GM19023 (cell line): ENCODE measurements around the gene IGSF9B.

ENCODE experiments used
- ATAC-seq: cut with Tn5 transposase; IDR thresholded peaks from one replicate; pipeline ENCODE4 v1.9.1; 2021; ENCODE audit warnings: mild to moderate bottlenecking, moderate library complexity; ENCODE audit not compliant: unreplicated experiment

Gene IGSF9B

DNA sequence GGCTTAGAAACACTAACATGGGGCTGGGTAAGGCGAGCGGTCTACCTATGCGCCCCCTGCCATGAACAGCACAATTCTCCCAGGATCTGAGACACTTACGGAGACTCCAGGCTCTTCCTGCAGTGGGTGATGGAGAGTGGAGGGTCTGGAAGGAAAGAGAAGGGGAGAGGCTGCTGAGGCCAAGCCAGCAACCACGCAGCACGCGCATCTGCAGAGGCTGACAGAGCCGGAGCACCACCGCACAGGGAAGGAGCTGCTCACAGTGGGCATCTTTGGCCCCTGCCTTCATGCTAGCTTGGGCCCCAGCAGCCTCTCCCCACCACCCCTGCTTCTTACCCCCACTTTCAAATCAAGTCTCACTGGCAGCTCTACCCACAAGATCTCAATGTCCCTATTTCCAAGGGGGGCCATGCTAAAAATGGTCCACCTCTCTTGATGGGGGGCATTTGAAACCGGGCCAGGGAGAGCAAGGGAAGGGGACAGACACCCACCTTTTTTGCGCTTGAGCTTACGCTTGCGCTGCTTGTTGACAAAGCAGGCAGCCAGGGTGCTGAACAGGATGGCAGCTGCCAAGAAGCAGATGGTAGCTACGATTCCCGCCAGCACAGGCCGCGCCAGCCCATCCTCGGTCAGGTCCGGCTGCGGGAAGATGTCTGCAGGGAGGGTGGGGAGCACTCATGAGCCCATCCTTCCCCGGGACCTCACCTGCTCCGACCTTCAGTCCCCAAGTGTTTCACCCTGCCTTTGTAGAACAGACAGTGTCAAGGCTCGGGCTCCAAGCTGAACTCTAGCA lies 34.5 kb downstream of the IGSF9B start:
- no peak for ATAC-seq

DNA sequence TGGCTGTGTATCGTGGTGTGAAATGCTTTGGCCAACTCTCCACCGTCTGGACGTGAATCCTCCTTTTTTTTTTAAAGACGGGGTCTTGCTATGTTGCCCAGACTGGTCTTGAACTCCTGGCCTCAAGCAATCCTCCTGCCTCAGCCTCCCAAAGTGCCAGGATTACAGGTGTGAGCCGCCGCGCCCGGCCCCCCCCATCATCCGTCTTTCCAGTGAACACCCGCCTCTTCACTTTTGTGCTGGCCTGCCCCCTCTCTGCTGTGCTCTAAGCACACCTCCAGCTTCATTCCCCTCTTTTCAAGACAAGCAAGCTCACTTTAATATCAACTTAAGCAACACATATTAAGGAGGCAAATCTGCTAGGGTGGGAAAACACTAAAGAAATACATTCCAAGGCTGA lies 35.3 kb downstream of the IGSF9B start:
- ATAC-seq, result no peak

DNA sequence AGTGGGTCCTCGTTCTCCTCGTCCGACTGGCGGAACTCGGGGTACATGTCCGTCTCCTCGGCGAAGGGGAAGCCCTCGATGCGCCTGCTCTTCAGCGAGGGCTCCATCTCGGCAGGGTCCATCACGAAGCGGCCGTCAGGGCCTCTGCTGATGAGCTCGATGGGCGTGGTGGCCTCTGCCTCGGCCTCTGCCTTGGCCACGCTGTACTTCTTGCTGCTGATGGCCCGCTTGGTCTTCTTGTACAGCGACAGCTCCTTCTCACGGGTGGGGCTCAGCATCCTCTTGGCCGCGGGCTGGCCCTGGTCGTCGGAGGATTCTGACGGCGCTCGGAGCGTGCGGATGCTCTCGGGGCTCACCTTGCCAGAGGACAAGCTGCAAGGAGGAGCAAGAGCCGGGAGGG lies 35.7 kb downstream of the IGSF9B start:
- no peak for ATAC-seq

DNA sequence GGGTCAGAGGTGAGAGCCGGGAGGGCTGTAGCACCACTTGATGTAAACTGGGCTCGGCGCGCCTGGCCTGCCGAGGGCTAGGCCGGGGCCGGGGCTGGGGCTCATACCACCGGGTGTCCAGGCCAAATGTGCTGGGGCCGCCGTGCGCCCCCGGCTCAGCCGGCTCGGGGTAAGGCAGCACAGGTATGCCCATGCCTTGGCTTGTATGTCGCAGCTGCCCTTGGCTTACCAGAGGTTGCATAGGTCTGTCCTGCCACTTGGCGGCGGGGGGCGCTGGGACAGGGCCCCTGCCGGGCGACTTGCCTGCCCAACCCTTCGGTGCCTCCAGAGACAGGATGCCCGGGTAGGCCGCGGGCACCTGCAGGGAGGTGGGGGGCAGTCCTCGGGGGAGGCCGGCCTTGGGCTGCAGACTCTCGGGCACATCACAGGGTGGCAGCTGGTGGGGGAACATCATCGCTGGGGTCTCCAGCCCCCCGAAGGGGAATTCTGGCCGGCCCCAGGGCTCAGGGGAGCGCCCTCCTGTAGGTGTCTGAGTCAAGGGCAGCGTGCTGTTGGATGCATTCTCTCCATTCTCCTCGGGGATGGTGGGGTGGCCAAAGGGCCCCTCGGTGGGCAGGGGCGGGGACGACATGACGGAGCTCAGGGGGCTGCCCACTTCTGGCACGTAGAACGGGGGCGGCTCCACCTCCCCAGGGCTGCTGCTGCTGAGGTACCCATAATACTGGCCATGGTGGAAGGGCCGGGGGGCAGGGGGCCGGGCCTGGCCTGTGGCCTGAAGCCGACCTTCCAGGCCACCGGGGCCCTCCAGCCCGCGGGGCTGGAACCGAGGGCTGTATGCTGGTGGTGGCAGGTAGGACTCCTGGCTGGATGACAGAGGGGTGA lies 36.4 kb downstream of the IGSF9B start:
- no peak for ATAC-seq

DNA sequence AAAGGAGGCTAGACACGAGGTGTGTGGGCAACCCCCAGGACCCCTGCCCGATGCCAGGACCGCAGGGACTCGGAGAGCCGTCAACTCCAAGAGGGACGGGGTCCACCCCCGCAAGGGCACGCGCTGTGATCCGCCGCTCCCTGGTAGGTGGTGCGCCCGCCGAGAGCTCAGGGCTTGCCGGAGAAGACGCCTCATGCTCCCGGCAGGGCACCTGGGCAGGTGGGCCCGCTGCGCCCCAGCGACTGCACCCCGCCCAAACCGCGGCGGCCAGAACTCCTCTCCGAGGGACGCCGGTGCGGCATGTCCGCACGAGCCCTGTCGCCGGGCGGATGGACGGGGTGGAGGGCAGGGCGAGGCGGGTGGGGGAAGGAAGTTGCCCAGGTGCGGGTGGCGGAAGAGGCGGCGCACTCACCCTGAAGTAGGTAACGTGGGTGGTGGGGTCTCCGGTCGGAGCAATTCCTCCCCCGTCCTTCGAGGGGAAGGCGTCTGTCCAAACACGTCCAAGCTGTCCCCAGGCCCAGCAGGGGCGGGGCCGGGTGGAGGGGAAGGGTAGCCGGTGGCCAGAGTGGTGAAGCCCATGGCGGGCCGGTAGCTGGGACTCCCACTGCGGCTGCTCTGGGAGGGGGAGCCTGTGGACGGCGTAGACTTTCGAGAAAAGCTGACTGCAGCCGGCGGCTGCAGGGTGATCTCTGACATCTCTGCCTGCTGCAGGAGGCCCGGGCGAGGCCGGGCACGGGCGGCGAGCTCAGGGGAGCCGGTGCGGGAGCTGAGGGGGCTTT lies 37.2 kb downstream of the IGSF9B start:
- ATAC-seq, result no peak

DNA sequence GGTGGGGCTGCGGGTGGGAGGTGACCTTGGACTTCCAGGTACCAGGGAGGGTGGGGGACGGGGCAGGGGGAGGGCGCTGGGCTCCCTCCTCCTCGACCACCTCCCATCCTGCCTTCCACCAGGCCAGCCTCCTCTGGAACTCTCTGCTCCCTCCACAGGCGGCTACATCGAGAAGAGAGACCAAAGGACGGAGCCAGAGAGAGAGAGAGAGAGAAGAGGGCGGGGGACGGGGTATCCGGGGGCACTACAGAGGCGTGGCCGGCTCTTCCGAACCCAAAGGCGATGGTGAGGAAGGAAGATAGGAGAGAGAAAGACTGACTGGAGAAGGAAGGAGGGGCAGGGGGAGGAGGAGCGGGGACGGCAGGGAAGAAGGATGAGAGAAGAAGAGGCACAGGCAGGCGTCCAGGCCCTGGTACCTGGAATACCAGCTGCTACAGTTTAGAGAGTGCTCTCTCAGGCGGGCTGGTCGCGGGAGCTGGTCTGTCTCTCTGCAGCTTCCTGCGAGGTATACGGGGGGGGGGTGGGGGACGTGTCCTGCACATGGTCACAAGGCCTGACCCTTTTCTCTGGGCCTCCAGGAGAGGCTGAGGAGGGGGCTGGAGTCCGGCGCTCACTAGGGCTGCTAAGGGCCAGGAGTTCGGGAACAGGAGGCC lies 38.0 kb downstream of the IGSF9B start:
- ATAC-seq, result no peak

DNA sequence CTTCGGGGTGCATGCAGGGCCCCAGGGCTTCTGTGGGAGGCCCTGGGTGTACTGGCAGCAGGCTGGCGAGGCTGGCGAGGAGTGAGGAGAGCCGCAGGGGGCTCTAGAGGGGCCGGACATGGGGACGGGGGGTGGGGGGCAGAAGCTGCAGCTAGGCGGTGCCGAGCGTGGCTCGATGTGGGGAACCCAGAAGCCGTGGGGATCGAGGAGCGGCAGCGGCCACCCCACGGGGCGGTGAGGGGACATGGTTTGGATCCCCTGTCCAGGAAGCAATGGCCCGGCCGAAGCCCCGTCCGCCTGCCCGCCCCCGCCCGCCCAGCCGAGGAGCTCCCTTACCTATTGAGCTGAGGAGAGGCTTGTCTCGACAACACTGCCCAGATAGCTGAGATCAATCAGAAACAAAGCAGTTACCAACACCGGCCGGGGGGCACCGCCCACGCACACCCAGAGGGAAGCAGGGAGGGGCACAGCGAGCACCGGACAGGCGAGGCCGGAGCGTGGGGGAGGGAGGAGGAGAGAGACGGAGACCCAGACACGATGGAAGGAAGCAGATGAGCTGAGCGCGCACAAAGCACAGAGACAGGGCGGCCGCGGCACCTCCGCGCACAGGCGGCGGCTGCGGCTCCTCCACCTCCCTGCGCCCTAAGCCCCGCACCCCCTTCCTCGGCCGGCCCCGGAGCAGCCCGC lies 38.7 kb downstream of the IGSF9B start:
- ATAC-seq, result no peak

DNA sequence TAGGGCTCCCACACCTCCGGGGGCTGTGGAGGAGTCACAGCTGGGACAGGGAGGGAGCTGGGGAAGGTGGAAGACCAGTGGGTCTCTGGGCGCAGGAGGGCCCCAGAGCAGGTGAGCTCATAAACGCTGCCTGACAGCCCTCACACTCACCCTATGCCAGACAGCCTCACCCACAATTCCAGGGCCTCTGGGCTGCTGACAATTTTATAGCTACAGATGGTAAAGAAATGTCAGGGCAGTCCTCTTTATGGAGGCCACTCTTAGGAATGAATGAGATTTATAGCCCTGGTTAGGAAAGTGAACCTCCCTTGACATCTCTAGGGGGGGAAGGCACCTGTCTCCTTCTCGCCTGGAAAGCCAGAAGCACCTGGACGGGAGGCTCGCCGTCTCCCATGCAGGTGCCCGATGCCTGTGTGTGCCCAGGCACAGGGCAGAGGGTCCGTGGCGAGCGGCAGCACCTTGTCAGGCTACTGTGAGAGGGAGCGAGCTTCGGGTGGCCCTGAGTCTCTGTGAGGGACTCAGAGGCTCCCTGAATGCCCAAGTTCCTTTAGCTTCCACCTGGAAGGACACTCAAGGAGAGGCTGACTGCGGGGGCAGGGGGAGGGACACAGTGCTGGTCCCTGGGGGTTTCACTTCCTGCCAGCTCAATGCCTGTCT lies 39.9 kb downstream of the IGSF9B start:
- no peak for ATAC-seq

DNA sequence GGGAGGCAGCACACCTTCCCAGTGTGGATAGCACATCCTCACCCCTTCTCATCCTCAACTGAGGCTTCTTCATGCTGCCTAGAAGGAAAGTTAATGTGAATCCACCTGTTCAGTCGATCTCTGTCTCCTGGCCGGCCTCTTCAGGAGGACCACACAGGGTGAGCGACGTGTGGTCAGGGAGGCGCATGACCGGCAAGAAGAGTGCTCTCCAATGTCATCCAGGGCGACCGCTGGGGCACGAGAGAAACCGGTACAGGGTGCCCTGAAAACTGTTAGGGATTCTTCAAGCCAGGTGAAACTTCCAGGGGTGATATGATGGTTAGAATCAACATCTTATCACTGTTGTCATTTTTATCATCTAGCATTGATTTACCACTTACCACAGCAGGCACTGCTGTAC lies 43.0 kb downstream of the IGSF9B start:
- ATAC-seq, result no peak

DNA sequence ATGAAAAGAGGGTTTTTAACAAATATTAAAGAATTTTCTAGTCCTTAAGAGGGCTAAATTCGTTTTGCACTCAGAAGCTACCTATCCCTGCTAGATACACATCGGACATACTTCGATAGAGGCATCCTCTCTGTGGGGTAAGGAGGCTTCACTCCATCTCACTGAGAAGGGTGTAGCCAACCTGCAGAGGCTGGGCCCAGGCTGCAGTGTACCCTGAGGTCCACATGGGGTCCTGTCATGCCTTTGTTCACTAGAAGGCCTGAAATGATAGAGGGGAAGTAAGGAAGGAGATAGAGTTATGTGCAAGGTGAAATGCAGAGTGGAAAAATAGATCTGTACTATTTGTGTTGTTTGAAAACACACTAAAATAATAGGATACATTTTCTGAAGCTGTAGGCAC lies 45.6 kb downstream of the IGSF9B start:
- no peak for ATAC-seq

DNA sequence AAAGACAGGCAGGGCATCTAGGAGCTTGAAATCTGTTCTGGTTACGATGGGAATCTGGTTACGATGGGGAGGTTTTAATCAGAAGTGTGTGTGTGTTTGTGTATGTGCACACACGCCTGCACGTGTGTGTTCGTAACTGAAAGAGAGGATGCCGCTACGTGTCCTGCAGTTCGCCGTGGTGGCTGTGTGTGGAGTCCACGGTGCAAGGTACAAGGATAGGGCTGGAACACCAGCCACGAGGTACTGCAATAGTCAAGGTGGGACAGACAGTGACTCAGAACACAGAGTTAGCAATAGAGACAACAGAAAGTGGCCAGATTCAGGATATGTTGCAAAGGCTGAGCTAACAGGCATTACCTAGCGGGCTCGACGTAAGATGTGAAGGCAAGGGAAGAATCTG lies 46.7 kb downstream of the IGSF9B start:
- no peak for ATAC-seq

DNA sequence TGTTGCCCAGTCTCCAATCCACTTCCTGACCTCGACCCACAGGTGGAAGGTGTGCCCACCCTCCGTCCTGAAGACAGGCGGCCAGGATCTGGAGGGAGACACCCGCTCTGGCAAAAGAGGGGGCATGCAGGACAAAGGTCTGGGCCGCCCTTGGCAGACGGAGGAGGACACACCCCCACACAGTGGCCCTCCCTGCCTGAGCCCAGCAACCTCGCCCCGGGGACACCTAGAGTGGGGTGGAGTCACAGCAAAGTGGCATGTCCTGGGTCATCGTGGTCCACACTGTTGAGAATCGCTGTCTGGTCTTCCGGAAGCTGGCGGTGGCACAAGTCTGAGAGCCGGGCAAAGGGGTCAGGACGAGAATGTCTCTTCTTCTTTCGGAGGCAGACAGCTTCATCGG lies 47.9 kb downstream of the IGSF9B start:
- no peak for ATAC-seq

DNA sequence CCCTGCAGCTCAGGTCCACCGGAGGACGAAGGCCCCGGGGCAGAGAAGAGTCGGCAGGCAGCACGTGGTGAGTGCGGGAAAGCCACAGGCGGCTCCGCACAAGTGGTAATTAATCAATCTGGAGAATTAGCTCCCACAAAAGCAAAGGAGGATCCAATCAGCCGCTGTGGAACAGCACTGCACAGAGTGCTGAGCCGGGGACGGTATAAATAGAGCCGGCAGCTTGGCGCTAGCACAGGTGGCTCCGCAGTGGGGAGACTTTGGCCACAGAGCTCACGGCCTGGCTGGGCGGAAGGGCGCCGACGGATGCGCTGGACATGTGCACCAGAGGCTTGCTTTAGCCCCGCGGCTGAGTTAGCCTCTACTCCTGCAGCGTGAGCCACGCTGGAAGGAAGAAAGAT lies 48.9 kb downstream of the IGSF9B start:
- ATAC-seq, result no peak

DNA sequence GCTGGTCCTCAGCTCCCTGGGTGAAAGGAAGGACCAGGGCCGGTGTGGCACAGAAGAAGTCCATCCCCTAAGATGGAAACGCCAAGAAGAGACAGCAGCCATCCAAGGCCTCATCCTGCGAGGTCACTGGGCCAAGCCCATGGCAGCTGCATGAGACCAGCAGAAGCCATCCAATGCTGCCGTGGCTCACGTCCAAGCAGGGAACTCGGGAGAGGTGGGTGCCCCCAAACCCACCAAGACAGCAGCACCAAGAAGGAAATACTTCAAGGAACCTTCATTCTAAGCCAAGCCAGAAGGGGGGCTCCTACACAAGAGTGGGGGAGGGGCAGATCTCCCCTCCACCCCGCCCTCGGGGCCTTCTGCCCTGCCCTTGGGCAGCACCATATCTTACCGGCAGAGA lies 49.6 kb downstream of the IGSF9B start:
- no peak for ATAC-seq

DNA sequence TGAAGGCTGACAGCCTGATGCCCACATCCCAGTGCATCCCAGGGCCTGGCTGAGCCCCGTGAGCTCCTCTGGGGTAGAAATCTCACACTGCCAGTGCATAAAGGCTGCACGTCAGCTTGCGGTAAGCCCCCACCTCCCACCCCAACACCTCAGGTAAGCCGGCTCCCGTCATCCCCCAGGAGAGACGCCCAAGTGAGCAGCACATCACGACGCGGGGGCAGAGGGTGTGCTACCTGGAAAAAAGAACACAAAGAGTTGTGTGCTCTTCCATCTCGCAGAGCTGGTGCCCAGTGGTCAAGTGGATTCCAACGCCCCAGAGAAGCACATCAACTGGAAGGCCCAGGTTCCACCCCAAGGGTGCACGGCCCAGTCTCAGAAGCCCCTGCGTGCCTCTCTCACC lies 50.0 kb downstream of the IGSF9B start:
- ATAC-seq, result no peak

DNA sequence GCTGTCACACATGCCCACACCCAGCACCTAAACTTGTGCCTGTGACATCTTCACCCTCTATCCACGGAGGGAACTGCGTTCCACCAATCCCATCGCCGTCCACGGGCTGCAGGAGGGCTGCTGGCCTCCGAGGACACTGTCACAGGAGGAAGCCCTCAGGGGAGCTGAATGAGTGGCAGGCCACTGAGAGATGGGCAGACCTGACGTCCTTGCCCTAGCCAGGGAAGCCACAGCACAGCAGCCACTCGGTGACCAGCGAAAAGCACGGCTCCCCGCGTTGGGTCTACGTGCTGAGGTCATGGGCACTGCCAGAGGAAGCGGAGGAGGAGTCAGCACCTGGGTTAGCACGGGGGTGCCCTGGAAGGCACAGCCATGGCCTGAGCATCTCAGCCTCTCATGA lies 50.5 kb downstream of the IGSF9B start:
- no peak for ATAC-seq

DNA sequence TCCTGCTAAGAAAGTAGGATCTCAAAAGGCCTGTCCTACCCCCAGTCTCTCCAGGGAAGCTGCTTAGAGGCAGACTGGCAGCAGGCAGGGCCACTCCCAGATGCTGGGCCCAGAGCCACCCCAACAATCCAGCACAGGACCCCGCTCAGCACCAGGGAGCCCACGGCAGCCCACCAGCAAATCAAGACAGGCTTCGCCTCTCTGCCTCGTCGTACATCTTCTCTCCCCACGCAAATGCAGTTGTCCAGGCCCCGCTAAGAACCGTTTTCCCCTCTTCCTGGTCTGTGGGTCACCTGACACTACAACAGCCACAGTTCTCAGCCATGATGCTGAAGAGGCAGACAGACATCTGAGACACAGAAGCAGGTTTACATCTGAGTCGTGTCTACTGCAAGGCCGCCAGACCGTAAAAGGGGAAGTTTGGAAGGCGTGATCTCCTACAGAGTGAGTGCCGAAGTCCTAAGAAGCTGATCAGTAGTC lies 51.1 kb downstream of the IGSF9B start:
- no peak for ATAC-seq

DNA sequence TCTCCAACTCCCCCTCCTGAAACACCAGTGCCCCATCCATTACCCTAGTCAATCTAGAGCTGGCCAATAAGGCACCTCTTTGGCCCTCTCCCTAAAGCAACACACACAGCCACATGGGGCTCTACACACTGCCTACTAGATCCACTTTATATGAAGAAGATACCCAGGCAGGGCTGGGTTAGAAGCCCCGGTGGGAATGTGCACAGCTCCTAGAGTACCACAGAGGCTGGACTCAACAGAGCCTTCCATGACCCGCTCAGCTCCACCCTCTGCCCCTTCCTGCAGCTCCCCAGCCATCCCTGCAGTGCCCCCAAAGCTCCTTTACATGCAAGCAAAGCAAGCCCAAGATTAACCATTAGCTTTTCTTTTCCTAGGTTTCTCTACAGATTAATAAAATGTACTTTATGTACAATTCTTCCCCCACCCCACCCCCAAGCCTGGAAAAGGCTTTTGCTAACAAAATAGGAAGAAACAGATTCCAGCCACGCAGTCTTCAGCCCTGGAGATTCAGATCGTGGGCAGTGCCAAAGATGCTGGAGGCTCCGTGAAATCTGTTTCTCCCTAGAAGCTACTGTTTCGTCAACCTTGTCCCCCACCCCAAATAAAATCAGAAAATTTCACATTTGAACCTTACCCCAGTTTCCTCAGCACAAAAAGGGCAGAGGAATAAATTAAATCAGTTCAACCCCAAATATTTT lies 51.8 kb downstream of the IGSF9B start:
- ATAC-seq, result no peak
